A673 (cell line): Measurements from ENCODE around the gene PPP6R2. TPM values are rescaled to one million over a fixed set of nuclear protein-coding genes. Genes with fewer than 3 reads are reported as not detected.
"Not testable (repeated sequence)": the region's sequence is repeated elsewhere in the genome, so short reads cannot be mapped to it uniquely, and the experiment has no call there.

Experiments
- BruUV-seq: library from RNA; stranded (reverse); fragments of 400-500 nt; replicated peaks from 2 replicates; lab custom pipeline; 2021; lab: Mats Ljungman, UMichigan
- CTCF ChIA-PET: fragments of 300-600 bp; sonication (Branson Sonifier 250); formaldehyde crosslinking; loops from one replicate; lab custom pipeline; 2022; ENCODE audit warnings: antibody characterized with exemption; lab: Charles Lee
- POLR2A ChIA-PET: fragments of 300-600 bp; sonication (Branson Sonifier 250); formaldehyde crosslinking; loops from one replicate; lab custom pipeline; 2022; ENCODE audit warnings: antibody characterized with exemption; ENCODE audit not compliant: low non-redundant PET; lab: Charles Lee
- DNase-seq: peaks from one replicate; pipeline ENCODE4 v3.0.0-alpha.2; 2015; ENCODE audit warnings: low spot score
- H3K27ac ChIP-seq: fragments of 200-600 bp; sonication (generic); 2 replicates; pipeline ENCODE4 v1.5.1; 2016; ENCODE audit warnings: mixed run types, low read depth, mild to moderate bottlenecking, mixed read lengths, antibody characterized with exemption, low read length; ENCODE audit not compliant: poor library complexity, severe bottlenecking
- H3K27me3 ChIP-seq: fragments of 200-600 bp; sonication (generic); replicated peaks from 2 replicates; pipeline ENCODE4 v1.6.1; 2017; ENCODE audit warnings: mixed run types, low read depth, mild to moderate bottlenecking, mixed read lengths, antibody characterized with exemption, low read length; ENCODE audit not compliant: insufficient read depth, poor library complexity
- H3K36me3 ChIP-seq: fragments of 200-600 bp; sonication (generic); 2 replicates; pipeline ENCODE4 v1.6.1; 2016; ENCODE audit warnings: mixed run types, mild to moderate bottlenecking, mixed read lengths, antibody characterized with exemption, low read length; ENCODE audit not compliant: insufficient read depth, poor library complexity, severe bottlenecking
- H3K4me1 ChIP-seq: fragments of 200-600 bp; sonication (generic); 2 replicates; pipeline ENCODE4 v1.6.1; 2017; ENCODE audit warnings: mixed run types, mild to moderate bottlenecking, mixed read lengths, antibody characterized with exemption, low read length; ENCODE audit not compliant: insufficient read depth, poor library complexity, severe bottlenecking
- H3K4me3 ChIP-seq: fragments of 200-600 bp; sonication (generic); 2 replicates; pipeline ENCODE4 v1.5.1; 2016; ENCODE audit warnings: low read depth, mixed run types, mild to moderate bottlenecking, mixed read lengths, low read length; ENCODE audit not compliant: poor library complexity, severe bottlenecking
- H3K9me3 ChIP-seq: fragments of 200-600 bp; sonication (generic); 2 replicates; pipeline ENCODE4 v1.6.1; 2016; ENCODE audit warnings: mixed run types, low read depth, mild to moderate bottlenecking, mixed read lengths, antibody characterized with exemption, low read length; ENCODE audit not compliant: poor library complexity, severe bottlenecking
- EZH2 ChIP-seq: fragments of 200-600 bp; sonication (generic); IDR thresholded peaks from 2 replicates; pipeline ENCODE4 v1.6.1; 2017; ENCODE audit warnings: borderline replicate concordance, low read depth, mild to moderate bottlenecking, mixed read lengths, antibody characterized with exemption, low read length; ENCODE audit not compliant: poor library complexity, severe bottlenecking
- intact Hi-C: fragments of 100-400 bp; cut with micrococcal nuclease; formaldehyde crosslinking; loops from one replicate; pipeline ENCODE4 v1.10.0; 2022; ENCODE audit not compliant: unreplicated experiment
- total RNA-seq: library from RNA; stranded (reverse); gene quantifications from 2 replicates; pipeline ENCODE4 v1.2.3, GENCODE V29; 2021
- TF ChIP-seq, protein P1 (sequence below): fragments of 300-800, 200-600 bp; sonication (generic); conservative IDR thresholded peaks from 2 replicates; pipeline ENCODE4 v1.5.1; 2017; ENCODE audit warnings: low read depth, mild to moderate bottlenecking, antibody characterized with exemption, low read length, moderate library complexity, mixed read lengths

PPP6R2 gene
- total RNA-seq, 1 experiment from 2014 or later = 64.6 TPM

DNA sequence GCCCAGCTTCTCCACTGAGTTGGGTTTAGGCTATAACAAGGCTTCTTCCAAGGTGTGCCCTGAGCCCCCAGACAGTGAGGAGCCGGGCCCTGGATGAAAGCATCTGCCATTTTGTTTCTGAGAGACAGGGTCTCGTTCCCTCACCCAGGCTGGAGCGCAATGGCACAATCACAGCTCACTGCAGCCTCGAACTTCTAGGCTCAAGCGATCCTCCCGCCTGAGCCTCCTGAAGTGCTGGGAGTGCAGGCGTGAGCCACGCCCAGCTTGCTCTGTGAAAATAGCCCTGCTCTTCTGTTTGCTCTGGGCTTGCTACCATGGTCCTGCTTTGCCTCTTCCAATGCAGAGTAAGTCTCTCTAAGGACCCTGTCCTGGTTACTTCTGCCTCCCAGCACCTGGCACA lies 23.0 kb upstream of the PPP6R2 start:
- intact Hi-C loops = no loop called here
- ChIA-PET POLR2A (no interaction called here), CTCF (no interaction called here)
- Histone ChIP-seq H3K27me3 (no peaks in the 10 kb centered on the region), H3K9me3 (no peaks in the 10 kb centered on the region), H3K36me3 (no peaks in the 10 kb centered on the region), H3K4me1 (no peaks in the 10 kb centered on the region), H3K27ac (no peak overlapping the region), H3K4me3 (no peak overlapping the region)
- TF ChIP-seq, protein P1, sequence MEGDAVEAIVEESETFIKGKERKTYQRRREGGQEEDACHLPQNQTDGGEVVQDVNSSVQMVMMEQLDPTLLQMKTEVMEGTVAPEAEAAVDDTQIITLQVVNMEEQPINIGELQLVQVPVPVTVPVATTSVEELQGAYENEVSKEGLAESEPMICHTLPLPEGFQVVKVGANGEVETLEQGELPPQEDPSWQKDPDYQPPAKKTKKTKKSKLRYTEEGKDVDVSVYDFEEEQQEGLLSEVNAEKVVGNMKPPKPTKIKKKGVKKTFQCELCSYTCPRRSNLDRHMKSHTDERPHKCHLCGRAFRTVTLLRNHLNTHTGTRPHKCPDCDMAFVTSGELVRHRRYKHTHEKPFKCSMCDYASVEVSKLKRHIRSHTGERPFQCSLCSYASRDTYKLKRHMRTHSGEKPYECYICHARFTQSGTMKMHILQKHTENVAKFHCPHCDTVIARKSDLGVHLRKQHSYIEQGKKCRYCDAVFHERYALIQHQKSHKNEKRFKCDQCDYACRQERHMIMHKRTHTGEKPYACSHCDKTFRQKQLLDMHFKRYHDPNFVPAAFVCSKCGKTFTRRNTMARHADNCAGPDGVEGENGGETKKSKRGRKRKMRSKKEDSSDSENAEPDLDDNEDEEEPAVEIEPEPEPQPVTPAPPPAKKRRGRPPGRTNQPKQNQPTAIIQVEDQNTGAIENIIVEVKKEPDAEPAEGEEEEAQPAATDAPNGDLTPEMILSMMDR = no peak
- TF ChIP-seq EZH2 = no peak
- no TSS peak for BruUV-seq
- no peak for DNase-seq

DNA sequence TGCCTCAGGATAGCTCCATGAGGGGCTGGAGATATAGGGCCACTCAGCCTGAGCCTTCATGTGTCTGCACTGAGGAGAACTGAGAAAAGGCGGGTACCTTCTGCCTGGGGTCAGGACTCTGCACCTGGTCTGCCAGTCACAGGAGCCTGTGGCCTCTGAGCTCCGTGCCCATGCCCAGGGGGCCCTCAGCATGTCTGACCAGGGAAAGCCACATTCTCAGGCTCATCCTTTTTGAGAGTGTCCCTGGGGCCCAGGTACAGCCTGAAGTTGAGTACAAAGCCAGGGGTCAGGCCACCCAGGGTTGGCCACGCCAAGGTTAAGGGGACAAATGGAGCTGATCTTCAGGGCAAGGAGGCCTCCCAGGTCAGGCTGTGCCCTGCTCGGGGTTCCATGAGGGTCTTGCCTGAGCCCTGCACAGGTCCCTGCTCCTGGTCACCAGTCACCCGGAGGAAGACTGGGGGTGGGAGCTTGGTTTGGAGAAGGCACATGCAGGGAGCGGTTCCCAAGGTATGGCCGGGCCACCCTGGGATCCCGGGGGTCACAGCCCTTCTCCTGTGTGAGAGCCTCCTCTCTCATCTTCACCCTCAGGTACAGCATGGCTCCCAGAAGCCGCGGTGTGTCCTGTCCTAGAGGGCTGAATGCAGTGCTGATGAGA lies 22.3 kb upstream of the PPP6R2 start:
- Histone ChIP-seq H3K9me3 (no peaks in the 10 kb centered on the region), H3K36me3 (no peaks in the 10 kb centered on the region), H3K4me1 (no peaks in the 10 kb centered on the region), H3K27ac (no peak overlapping the region), H3K27me3 (no peaks in the 10 kb centered on the region), H3K4me3 (no peak overlapping the region)
- TF ChIP-seq, protein P1 = no peak
- TF ChIP-seq EZH2 = no peak
- BruUV-seq = no TSS peak
- intact Hi-C loops = no loop called here
- ChIA-PET POLR2A (interaction anchor here (0.6 kb wide), 2 partner anchors 24 to 68 kb away, joined by 3 read pairs; no protein-coding TSS in a partner anchor), CTCF (no interaction called here)
- DNase-seq = no peak

GRCh38 chr22:50322382-50323104 lies 20.6 kb upstream of the PPP6R2 start:
- H3K36me3 ChIP-seq, H3K4me1 ChIP-seq, H3K27me3 ChIP-seq, DNase-seq, H3K4me3 ChIP-seq, H3K9me3 ChIP-seq, intact Hi-C loops, BruUV-seq, H3K27ac ChIP-seq: not testable (repeated sequence)
- ChIA-PET CTCF (interaction anchor here (0.6 kb wide), 1 partner anchor 70 kb away, joined by 4 read pairs; no protein-coding TSS in a partner anchor), POLR2A (interaction anchor here (0.6 kb wide), 2 partner anchors 10 to 93 kb away, joined by 4 to 8 read pairs; no protein-coding TSS in a partner anchor)
